IMR-90 (cell line): ENCODE measurements around the gene CPTP. TPM values are rescaled to one million over a fixed set of nuclear protein-coding genes. Genes with fewer than 3 reads are reported as not detected.

Experiments used
- CEBPB ChIP-seq: IDR thresholded peaks from 2 replicates; pipeline ENCODE4 v1.6.1; 2012; ENCODE audit warnings: low read depth, low read length, improper control_type of control experiment
- RCOR1 ChIP-seq: IDR thresholded peaks from 2 replicates; pipeline ENCODE4 v1.6.1; 2012; ENCODE audit warnings: mild to moderate bottlenecking, low read length, improper control_type of control experiment; ENCODE audit not compliant: insufficient replicate concordance
- RFX5 ChIP-seq: IDR thresholded peaks from 2 replicates; pipeline ENCODE4 v1.8.0; 2012; ENCODE audit warnings: low read depth, mild to moderate bottlenecking, low read length, moderate library complexity
- polyA plus RNA-seq, 3 experiments: library from polyadenylated mRNA; depleted of rRNA; stranded (reverse); fragments of >200 nt; gene quantifications; 2 replicates each; pipeline ENCODE4 v1.2.3, GENCODE V29; 2012; ENCODE audit warnings: low replicate concordance in 1 of 3
- total RNA-seq: library from RNA; depleted of rRNA; stranded (reverse); fragments of >200 nt; gene quantifications from 2 replicates; pipeline ENCODE4 v1.2.3, GENCODE V29; 2012
- TF ChIP-seq, protein P1 (sequence below): conservative IDR thresholded peaks from 2 replicates; pipeline ENCODE4 v1.5.1; 2012; ENCODE audit warnings: mild to moderate bottlenecking, low read depth, low read length, improper control_type of control experiment

The CPTP gene
- total and polyA plus RNA-seq, 2 of the 4 experiments (the other 2 are of a cell fraction): 2.7 to 12.1 TPM

DNA sequence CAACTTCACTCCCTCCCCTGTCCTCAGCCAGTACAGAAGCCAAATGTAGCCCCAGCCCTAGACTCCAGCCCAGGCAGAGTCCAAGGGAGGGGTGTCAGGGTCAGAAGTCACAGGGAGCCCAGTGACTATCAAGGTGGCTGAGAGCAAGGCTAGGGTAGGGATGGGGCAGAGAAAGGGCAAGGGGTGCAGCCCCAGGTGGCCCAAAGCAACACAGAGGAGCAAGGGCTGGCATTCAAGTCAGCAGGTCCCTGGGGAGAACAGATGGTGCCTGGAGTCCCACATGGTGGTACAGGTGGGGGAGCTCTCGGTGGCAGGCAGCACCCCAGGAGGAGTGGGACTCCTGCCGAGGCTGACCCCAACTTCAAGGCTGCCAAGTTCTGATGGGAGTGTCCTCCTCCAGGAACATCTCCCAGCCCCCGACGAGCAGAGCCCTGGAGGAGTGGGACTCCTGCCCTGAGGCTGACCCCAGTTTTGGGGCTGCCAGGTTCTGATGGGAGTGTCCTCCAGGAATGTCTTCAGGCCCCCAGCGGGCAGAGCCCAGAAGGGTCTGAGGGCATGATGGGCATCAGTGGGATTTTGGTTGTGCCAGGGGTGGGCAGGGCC is 28.3 kb downstream of the CPTP start (continued):
- TF ChIP-seq, protein P1, sequence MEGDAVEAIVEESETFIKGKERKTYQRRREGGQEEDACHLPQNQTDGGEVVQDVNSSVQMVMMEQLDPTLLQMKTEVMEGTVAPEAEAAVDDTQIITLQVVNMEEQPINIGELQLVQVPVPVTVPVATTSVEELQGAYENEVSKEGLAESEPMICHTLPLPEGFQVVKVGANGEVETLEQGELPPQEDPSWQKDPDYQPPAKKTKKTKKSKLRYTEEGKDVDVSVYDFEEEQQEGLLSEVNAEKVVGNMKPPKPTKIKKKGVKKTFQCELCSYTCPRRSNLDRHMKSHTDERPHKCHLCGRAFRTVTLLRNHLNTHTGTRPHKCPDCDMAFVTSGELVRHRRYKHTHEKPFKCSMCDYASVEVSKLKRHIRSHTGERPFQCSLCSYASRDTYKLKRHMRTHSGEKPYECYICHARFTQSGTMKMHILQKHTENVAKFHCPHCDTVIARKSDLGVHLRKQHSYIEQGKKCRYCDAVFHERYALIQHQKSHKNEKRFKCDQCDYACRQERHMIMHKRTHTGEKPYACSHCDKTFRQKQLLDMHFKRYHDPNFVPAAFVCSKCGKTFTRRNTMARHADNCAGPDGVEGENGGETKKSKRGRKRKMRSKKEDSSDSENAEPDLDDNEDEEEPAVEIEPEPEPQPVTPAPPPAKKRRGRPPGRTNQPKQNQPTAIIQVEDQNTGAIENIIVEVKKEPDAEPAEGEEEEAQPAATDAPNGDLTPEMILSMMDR: no peak
- TF ChIP-seq CEBPB: no peak
- TF ChIP-seq RCOR1: no peak
- no peak for TF ChIP-seq RFX5
